ENCODE data around the gene CASP1. TPM values are rescaled to one million over a fixed set of nuclear protein-coding genes. Genes with fewer than 3 reads are reported as not detected.

Gene CASP1
- total RNA-seq, 4 donors from 2014 or later: 5.8 to 33.8 (median 16.9) TPM

DNA sequence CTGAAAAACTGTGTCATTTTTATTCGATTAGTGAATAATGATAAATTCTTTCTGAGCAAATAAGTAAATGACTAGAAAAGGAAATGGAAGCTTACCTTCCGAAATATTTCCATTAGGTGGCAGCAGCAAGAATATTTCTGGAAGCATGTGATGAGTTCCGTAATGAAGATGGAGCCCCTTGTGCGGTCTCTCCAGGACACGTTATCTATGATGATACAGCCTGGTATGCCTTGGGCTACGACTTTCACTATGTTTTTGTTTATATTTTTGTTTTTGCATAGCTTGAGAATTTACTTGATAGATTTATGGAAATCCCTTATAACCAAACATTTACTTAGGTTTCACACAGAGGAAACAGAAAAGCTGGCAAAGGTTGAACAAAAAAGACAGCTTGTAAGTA lies 37.7 kb downstream of the CASP1 start:
- Histone ChIP-seq H3K27ac (no peak overlapping the region), H3K4me3 (no peak overlapping the region), H3K9me3 (no peaks in the 10 kb centered on the region), H3K36me3 (no peaks in the 10 kb centered on the region), H3K27me3 (no peaks in the 10 kb centered on the region), H3K4me1 (no peaks in the 10 kb centered on the region)
- no peak for TF ChIP-seq POLR2A (IDR thresholded peaks at IDR 0.05)
- TF ChIP-seq, protein P1, sequence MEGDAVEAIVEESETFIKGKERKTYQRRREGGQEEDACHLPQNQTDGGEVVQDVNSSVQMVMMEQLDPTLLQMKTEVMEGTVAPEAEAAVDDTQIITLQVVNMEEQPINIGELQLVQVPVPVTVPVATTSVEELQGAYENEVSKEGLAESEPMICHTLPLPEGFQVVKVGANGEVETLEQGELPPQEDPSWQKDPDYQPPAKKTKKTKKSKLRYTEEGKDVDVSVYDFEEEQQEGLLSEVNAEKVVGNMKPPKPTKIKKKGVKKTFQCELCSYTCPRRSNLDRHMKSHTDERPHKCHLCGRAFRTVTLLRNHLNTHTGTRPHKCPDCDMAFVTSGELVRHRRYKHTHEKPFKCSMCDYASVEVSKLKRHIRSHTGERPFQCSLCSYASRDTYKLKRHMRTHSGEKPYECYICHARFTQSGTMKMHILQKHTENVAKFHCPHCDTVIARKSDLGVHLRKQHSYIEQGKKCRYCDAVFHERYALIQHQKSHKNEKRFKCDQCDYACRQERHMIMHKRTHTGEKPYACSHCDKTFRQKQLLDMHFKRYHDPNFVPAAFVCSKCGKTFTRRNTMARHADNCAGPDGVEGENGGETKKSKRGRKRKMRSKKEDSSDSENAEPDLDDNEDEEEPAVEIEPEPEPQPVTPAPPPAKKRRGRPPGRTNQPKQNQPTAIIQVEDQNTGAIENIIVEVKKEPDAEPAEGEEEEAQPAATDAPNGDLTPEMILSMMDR (IDR thresholded peaks at IDR 0.05): no peak
- no peak for DNase-seq
- intact Hi-C loops (cut with DNase I; ENCODE audit: low total_unique reads): no loop called here

DNA sequence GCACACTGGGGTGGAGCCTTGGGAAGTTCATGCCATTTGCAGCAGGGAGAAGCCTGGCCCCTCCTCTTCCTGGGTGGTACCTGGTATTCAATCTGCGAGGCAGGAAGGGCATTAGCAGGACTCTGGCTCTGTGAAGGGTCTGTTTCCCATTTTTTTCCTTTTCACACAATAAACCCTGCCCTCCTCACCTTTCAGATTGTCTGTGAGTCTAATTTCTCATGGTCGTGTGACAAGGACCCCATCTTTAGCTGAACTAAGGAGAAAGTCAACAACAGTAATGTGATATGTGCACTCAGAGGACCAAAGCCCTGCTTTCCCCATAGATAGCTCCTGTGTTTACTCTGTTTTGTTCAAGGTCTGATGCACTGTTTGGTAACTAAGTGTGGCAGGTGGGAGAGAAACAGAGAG lies 39.9 kb downstream of the CASP1 start:
- no peaks in the 10 kb centered on the region for H3K9me3 ChIP-seq
- H3K27ac ChIP-seq: no peak overlapping the region
- intact Hi-C loops (cut with DNase I; ENCODE audit: low total_unique reads): no loop called here
- H3K36me3 ChIP-seq: no peaks in the 10 kb centered on the region
- H3K27me3 ChIP-seq: no peaks in the 10 kb centered on the region
- no peaks in the 10 kb centered on the region for H3K4me1 ChIP-seq
- H3K4me3 ChIP-seq: no peak overlapping the region
- TF ChIP-seq POLR2A (IDR thresholded peaks at IDR 0.05): no peak
- TF ChIP-seq, protein P1 (IDR thresholded peaks at IDR 0.05): no peak
- DNase-seq: no peak

GRCh38 chr11:104992781-104993180 lies 42.2 kb downstream of the CASP1 start:
- DNase-seq: no peak

GRCh38 chr11:104991994-104992393 lies 43.0 kb downstream of the CASP1 start:
- Histone ChIP-seq H3K27me3 (no peaks in the 10 kb centered on the region), H3K36me3 (no peaks in the 10 kb centered on the region), H3K27ac (no peak overlapping the region), H3K4me1 (no peaks in the 10 kb centered on the region), H3K9me3 (no peaks in the 10 kb centered on the region), H3K4me3 (no peak overlapping the region)
- intact Hi-C loops (cut with DNase I; ENCODE audit: low total_unique reads): no loop called here
- TF ChIP-seq POLR2A (IDR thresholded peaks at IDR 0.05): no peak
- TF ChIP-seq, protein P1 (IDR thresholded peaks at IDR 0.05): no peak
- DNase-seq: no peak

More at GRCh38 chr11:104992781-104993180, 42.2 kb downstream of the CASP1 start:
- TF ChIP-seq, protein P1 (IDR thresholded peaks at IDR 0.05): no peak
- TF ChIP-seq POLR2A (IDR thresholded peaks at IDR 0.05): no peak
- Histone ChIP-seq H3K4me1 (no peaks in the 10 kb centered on the region), H3K4me3 (no peak overlapping the region), H3K36me3 (no peaks in the 10 kb centered on the region), H3K27me3 (no peaks in the 10 kb centered on the region), H3K27ac (no peak overlapping the region), H3K9me3 (no peaks in the 10 kb centered on the region)
- intact Hi-C loops (cut with DNase I; ENCODE audit: low total_unique reads): no loop called here

- no peak for TF ChIP-seq POLR2A (IDR thresholded peaks at IDR 0.05)
- TF ChIP-seq, protein P1 (IDR thresholded peaks at IDR 0.05): no peak
- DNase-seq: no peak
- no peak overlapping the region for H3K4me3 ChIP-seq
- H3K9me3 ChIP-seq: no peaks in the 10 kb centered on the region
- H3K27ac ChIP-seq: no peak overlapping the region
- H3K4me1 ChIP-seq: no peaks in the 10 kb centered on the region
- H3K36me3 ChIP-seq: no peaks in the 10 kb centered on the region
- H3K27me3 ChIP-seq: no peaks in the 10 kb centered on the region
- intact Hi-C loops (cut with DNase I; ENCODE audit: low total_unique reads): no loop called here
Measured at GRCh38 chr11:104984808-104985207, 50.1 kb downstream of the CASP1 start.
